ENCODE results near the gene GPC3.

DNA sequence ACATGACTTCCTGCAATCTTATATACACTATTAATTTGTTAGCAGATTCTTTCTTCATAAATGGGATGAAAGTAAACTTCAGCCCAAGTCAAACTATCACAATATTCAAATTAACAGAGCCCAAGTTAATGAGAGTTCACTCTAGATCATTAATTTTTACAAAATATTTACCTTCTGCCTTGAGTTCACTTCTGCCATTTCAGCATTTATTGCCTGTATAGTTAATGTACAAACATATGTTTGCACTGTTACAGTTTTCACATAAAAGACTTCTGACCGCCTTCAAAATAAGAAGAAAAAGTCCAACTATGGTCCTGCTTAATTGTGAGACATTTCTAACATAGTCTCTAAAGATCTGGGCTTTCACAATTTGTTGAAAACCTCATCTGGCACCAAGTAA is 46.9 kb downstream of the GPC3 start:
- no peak for TF ChIP-seq POLR2A (IDR thresholded peaks at IDR 0.05; ENCODE audit: low read length)
- TF ChIP-seq, protein P1, sequence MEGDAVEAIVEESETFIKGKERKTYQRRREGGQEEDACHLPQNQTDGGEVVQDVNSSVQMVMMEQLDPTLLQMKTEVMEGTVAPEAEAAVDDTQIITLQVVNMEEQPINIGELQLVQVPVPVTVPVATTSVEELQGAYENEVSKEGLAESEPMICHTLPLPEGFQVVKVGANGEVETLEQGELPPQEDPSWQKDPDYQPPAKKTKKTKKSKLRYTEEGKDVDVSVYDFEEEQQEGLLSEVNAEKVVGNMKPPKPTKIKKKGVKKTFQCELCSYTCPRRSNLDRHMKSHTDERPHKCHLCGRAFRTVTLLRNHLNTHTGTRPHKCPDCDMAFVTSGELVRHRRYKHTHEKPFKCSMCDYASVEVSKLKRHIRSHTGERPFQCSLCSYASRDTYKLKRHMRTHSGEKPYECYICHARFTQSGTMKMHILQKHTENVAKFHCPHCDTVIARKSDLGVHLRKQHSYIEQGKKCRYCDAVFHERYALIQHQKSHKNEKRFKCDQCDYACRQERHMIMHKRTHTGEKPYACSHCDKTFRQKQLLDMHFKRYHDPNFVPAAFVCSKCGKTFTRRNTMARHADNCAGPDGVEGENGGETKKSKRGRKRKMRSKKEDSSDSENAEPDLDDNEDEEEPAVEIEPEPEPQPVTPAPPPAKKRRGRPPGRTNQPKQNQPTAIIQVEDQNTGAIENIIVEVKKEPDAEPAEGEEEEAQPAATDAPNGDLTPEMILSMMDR (IDR thresholded peaks at IDR 0.05): no peak
- no peak for TF ChIP-seq GATA3 (IDR thresholded peaks at IDR 0.05; ENCODE audit: borderline replicate concordance)
- TF ChIP-seq HOXA7 (CRISPR knock-in tag; IDR thresholded peaks at IDR 0.05): no peak
- TF ChIP-seq, protein P2, sequence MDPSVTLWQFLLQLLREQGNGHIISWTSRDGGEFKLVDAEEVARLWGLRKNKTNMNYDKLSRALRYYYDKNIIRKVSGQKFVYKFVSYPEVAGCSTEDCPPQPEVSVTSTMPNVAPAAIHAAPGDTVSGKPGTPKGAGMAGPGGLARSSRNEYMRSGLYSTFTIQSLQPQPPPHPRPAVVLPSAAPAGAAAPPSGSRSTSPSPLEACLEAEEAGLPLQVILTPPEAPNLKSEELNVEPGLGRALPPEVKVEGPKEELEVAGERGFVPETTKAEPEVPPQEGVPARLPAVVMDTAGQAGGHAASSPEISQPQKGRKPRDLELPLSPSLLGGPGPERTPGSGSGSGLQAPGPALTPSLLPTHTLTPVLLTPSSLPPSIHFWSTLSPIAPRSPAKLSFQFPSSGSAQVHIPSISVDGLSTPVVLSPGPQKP (IDR thresholded peaks at IDR 0.05; ENCODE audit: low read depth, low read length): no peak
